ENCODE measurements around the gene CCNK.
A peak's percentile ranks its signal among the peaks of the same experiment; 100 is the strongest.

CCNK gene

GRCh38 chr14:99475179-99475578, 6.0 kb upstream of the CCNK start:
- no peak for TF ChIP-seq ZFX (IDR thresholded peaks at IDR 0.05)
- TF ChIP-seq, protein P1, sequence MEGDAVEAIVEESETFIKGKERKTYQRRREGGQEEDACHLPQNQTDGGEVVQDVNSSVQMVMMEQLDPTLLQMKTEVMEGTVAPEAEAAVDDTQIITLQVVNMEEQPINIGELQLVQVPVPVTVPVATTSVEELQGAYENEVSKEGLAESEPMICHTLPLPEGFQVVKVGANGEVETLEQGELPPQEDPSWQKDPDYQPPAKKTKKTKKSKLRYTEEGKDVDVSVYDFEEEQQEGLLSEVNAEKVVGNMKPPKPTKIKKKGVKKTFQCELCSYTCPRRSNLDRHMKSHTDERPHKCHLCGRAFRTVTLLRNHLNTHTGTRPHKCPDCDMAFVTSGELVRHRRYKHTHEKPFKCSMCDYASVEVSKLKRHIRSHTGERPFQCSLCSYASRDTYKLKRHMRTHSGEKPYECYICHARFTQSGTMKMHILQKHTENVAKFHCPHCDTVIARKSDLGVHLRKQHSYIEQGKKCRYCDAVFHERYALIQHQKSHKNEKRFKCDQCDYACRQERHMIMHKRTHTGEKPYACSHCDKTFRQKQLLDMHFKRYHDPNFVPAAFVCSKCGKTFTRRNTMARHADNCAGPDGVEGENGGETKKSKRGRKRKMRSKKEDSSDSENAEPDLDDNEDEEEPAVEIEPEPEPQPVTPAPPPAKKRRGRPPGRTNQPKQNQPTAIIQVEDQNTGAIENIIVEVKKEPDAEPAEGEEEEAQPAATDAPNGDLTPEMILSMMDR (conservative IDR thresholded peaks at IDR 0.05): peak; percentile 46; the same call in 1 of the 2 replicates

DNA sequence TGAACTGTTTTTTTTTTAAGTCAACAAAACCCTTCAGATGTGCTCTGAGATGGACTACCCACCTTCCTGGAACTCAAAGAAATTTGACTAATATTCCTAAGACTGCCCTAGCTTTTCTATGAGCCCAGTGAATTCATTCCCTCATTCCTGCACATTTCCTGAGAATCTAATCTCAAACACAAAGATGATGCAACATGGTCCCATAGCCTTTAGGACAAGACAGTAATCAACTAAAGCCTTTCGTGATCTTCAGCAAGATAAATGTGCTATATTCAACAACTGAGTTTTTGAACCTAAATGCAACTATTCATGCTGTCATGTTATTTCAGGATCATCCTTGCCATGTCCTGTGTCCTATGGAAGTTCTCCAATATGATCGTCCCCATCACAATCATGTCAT, 5.5 kb upstream of the CCNK start:
- H3K27ac ChIP-seq: peak overlapping the region; percentile 55; the same call in 1 of the 2 replicates
- TF ChIP-seq ZFX (IDR thresholded peaks at IDR 0.05): no peak
- TF ChIP-seq, protein P1 (conservative IDR thresholded peaks at IDR 0.05): peak; percentile 22; the same call in 1 of the 2 replicates

More at GRCh38 chr14:99475179-99475578, 6.0 kb upstream of the CCNK start:
- peak overlapping the region; percentile 55; the same call in 1 of the 2 replicates for H3K27ac ChIP-seq

- H3K27ac ChIP-seq: no peak overlapping the region
Observed at GRCh38 chr14:99476864-99477263, 4.3 kb upstream of the CCNK start.

DNA sequence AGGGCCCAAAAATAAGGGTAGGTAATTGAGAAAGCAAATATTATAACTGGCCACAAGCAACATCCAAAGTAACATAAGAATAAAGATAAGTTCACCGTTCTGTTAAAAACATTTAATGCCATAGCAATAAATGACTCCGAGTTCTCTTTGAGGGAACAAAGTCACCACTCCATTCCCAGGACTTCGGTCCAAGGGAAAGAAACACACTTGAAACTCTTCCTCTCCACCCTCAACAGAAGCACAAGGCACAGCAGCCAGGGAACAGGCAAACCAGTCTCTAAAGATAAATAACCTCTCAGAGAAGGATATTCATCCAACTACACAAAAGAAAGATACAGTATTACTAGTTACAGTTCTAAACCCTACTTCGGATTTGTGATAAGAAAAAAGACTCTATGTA, 3.1 kb upstream of the CCNK start:
- no peak overlapping the region for H3K27ac ChIP-seq
- TF ChIP-seq ZFX (IDR thresholded peaks at IDR 0.05): no peak
- TF ChIP-seq, protein P1 (conservative IDR thresholded peaks at IDR 0.05): no peak

More at GRCh38 chr14:99476864-99477263, 4.3 kb upstream of the CCNK start:
- TF ChIP-seq, protein P1 (conservative IDR thresholded peaks at IDR 0.05): no peak
- no peak for TF ChIP-seq ZFX (IDR thresholded peaks at IDR 0.05)

DNA sequence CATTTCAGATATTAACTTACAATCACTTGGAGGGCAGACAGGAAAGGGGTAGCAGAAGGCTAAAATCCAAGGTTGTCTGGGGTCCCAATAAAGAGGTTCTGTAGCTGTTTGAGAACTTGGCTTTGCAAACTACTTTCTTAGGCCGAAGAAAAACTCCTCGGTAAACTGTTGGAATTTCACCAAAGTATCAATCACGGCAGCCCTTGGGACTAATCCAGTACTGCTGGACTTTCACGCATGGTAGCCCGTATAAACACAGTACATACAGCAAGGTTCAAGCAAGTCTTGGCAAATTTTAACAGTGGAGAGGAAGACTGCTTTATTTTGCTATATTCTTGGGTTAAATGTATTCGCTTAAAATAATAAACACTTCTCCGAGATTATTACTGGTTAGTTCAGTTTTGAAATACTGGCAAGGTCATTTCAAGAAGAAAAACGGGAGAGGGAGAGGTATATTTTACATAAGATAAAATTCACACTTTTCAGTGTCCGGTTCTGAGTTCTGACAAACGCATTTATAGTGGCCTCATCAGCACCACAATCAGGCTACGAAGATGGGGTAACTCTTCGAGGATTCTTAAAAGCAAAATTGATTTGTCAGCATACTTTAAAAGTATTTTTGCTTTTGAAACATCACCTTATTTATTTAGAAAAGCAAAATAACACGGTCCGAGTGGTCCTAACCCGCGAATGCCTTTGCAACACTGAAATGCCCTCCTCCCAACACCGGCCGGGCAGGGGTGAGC, 1.9 kb upstream of the CCNK start:
- TF ChIP-seq, protein P1 (conservative IDR thresholded peaks at IDR 0.05): no peak
- TF ChIP-seq ZFX (IDR thresholded peaks at IDR 0.05): no peak
- peak overlapping the region; percentile 85 for H3K27ac ChIP-seq

GRCh38 chr14:99479906-99480869, 1.0 kb upstream of the CCNK start, which contains the start of gene SETD3:
TSS of gene SETD3 (minus strand) at chr14:99480859. CDS start at chr14:99465805, 15,054 bp downstream.
- peak within 1 kb of the TSS; percentile 85 for H3K27ac ChIP-seq
- peak; percentile 81 for TF ChIP-seq ZFX (IDR thresholded peaks at IDR 0.05)
- TF ChIP-seq, protein P1 (conservative IDR thresholded peaks at IDR 0.05): no peak; the same call in 1 of the 2 replicates

Data from C4-2B (cell line).